Measurements from ENCODE around the gene PFKFB3. TPM values are rescaled to one million over a fixed set of nuclear protein-coding genes. Genes with fewer than 3 reads are reported as not detected.

The PFKFB3 gene
- total and polyA plus RNA-seq, 2 of the 13 experiments (the other 11 are each of a cell fraction or from before 2014, with no cell fraction given): 1.2 to 13.3 TPM

DNA sequence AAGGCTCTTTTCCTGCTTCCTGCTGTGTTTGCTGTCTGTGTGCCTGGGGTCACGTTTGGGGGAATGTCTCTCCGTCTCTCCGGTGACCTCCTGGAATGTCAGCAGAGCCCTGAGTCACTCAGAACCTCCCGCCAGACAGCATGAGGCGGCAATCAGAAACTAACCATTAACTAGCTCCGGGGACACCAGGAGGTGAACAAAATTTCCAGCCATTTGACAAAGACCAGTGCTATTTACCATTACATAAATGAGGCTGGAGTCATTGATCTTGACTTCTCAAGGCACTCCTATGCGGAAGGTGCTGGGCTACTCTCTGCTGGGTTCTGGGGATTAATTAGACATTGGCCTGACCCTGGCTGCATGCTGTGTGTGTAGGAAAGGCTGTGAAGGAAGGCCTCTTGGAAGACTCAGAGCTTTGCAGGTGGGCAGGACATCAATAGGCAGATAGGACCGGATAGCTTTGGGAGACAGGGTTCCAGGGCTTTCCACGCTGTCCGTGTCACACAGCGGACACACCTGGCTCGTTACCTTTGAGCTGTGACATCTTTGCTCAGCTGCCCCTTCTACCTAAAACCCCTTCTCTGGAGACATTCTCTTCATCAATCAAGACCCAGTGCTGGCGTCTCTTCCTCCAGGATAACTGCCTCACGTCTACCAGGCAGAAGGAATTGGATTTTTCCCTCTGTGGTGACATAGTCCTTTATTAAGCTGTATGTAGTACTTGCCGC, 77.0 kb downstream of the PFKFB3 start (continued):
- TF ChIP-seq, protein P1, sequence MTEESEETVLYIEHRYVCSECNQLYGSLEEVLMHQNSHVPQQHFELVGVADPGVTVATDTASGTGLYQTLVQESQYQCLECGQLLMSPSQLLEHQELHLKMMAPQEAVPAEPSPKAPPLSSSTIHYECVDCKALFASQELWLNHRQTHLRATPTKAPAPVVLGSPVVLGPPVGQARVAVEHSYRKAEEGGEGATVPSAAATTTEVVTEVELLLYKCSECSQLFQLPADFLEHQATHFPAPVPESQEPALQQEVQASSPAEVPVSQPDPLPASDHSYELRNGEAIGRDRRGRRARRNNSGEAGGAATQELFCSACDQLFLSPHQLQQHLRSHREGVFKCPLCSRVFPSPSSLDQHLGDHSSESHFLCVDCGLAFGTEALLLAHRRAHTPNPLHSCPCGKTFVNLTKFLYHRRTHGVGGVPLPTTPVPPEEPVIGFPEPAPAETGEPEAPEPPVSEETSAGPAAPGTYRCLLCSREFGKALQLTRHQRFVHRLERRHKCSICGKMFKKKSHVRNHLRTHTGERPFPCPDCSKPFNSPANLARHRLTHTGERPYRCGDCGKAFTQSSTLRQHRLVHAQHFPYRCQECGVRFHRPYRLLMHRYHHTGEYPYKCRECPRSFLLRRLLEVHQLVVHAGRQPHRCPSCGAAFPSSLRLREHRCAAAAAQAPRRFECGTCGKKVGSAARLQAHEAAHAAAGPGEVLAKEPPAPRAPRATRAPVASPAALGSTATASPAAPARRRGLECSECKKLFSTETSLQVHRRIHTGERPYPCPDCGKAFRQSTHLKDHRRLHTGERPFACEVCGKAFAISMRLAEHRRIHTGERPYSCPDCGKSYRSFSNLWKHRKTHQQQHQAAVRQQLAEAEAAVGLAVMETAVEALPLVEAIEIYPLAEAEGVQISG (CRISPR knock-in tag; IDR thresholded peaks at IDR 0.05): peak; percentile 48; the same call in 1 of the 2 replicates
- TF ChIP-seq, protein P2, sequence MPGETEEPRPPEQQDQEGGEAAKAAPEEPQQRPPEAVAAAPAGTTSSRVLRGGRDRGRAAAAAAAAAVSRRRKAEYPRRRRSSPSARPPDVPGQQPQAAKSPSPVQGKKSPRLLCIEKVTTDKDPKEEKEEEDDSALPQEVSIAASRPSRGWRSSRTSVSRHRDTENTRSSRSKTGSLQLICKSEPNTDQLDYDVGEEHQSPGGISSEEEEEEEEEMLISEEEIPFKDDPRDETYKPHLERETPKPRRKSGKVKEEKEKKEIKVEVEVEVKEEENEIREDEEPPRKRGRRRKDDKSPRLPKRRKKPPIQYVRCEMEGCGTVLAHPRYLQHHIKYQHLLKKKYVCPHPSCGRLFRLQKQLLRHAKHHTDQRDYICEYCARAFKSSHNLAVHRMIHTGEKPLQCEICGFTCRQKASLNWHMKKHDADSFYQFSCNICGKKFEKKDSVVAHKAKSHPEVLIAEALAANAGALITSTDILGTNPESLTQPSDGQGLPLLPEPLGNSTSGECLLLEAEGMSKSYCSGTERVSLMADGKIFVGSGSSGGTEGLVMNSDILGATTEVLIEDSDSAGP (CRISPR knock-in tag; IDR thresholded peaks at IDR 0.05; ENCODE audit: borderline replicate concordance): no peak
- TF ChIP-seq GABPA (IDR thresholded peaks at IDR 0.05; ENCODE audit: low read depth, low read length) (no peak), GABPA (CRISPR knock-in tag; IDR thresholded peaks at IDR 0.05; ENCODE audit: low read depth) (peak; percentile 44), PHF5A (CRISPR knock-in tag; IDR thresholded peaks at IDR 0.05; ENCODE audit: low read depth, unreplicated experiment) (no peak), KDM5B (CRISPR knock-in tag; IDR thresholded peaks at IDR 0.05; ENCODE audit: borderline replicate concordance) (peak; percentile 21; the same call in 1 of the 2 replicates), ZNF589 (CRISPR knock-in tag; conservative IDR thresholded peaks at IDR 0.05) (no peak), ZNF329 (CRISPR knock-in tag; IDR thresholded peaks at IDR 0.05; ENCODE audit: low read depth) (no peak), HCFC1 (IDR thresholded peaks at IDR 0.05; ENCODE audit: low read depth, low read length) (no peak), NONO (IDR thresholded peaks at IDR 0.05) (no peak), NONO (CRISPR knock-in tag; conservative IDR thresholded peaks at IDR 0.05) (peak; percentile 40; the same call in 1 of the 2 replicates), NR2C2 (CRISPR knock-in tag; IDR thresholded peaks at IDR 0.05; ENCODE audit: borderline replicate concordance) (peak; percentile 70; the same call in 1 of the 2 replicates), ZNF124 (CRISPR knock-in tag; IDR thresholded peaks at IDR 0.05) (0 out of 2 replicates have a peak, but pooled peaks have one; percentile 30), ZBTB1 (CRISPR knock-in tag; IDR thresholded peaks at IDR 0.05; ENCODE audit: borderline replicate concordance) (no peak), ZFP37 (CRISPR knock-in tag; IDR thresholded peaks at IDR 0.05; ENCODE audit: borderline replicate concordance) (no peak)
- TF ChIP-seq, protein P3, sequence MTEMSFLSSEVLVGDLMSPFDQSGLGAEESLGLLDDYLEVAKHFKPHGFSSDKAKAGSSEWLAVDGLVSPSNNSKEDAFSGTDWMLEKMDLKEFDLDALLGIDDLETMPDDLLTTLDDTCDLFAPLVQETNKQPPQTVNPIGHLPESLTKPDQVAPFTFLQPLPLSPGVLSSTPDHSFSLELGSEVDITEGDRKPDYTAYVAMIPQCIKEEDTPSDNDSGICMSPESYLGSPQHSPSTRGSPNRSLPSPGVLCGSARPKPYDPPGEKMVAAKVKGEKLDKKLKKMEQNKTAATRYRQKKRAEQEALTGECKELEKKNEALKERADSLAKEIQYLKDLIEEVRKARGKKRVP (CRISPR knock-in tag; IDR thresholded peaks at IDR 0.05): no peak
- TF ChIP-seq, protein P4, sequence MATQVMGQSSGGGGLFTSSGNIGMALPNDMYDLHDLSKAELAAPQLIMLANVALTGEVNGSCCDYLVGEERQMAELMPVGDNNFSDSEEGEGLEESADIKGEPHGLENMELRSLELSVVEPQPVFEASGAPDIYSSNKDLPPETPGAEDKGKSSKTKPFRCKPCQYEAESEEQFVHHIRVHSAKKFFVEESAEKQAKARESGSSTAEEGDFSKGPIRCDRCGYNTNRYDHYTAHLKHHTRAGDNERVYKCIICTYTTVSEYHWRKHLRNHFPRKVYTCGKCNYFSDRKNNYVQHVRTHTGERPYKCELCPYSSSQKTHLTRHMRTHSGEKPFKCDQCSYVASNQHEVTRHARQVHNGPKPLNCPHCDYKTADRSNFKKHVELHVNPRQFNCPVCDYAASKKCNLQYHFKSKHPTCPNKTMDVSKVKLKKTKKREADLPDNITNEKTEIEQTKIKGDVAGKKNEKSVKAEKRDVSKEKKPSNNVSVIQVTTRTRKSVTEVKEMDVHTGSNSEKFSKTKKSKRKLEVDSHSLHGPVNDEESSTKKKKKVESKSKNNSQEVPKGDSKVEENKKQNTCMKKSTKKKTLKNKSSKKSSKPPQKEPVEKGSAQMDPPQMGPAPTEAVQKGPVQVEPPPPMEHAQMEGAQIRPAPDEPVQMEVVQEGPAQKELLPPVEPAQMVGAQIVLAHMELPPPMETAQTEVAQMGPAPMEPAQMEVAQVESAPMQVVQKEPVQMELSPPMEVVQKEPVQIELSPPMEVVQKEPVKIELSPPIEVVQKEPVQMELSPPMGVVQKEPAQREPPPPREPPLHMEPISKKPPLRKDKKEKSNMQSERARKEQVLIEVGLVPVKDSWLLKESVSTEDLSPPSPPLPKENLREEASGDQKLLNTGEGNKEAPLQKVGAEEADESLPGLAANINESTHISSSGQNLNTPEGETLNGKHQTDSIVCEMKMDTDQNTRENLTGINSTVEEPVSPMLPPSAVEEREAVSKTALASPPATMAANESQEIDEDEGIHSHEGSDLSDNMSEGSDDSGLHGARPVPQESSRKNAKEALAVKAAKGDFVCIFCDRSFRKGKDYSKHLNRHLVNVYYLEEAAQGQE (IDR thresholded peaks at IDR 0.05; ENCODE audit: borderline replicate concordance in 1 of 2, low read depth in 1 of 2, low read length in 2 of 2): 0 out of 4 replicates have a peak, but pooled peaks of 1 of the 2 experiments have one; percentile 36
- TF ChIP-seq, protein P5, sequence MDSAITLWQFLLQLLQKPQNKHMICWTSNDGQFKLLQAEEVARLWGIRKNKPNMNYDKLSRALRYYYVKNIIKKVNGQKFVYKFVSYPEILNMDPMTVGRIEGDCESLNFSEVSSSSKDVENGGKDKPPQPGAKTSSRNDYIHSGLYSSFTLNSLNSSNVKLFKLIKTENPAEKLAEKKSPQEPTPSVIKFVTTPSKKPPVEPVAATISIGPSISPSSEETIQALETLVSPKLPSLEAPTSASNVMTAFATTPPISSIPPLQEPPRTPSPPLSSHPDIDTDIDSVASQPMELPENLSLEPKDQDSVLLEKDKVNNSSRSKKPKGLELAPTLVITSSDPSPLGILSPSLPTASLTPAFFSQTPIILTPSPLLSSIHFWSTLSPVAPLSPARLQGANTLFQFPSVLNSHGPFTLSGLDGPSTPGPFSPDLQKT (CRISPR knock-in tag; IDR thresholded peaks at IDR 0.05; ENCODE audit: borderline replicate concordance): no peak
